Mesodermal cell (in vitro differentiated cells): ENCODE data around the gene KLHL2.

Experiments
- H3K27ac ChIP-seq: 2 replicates; pipeline ENCODE4 v1.7.0; 2013; ENCODE audit warnings: mild to moderate bottlenecking, low read depth, low read length, moderate library complexity; ENCODE audit not compliant: severe bottlenecking
- H3K36me3 ChIP-seq: 2 replicates; pipeline ENCODE4 v1.7.1; 2013; ENCODE audit warnings: mild to moderate bottlenecking, low read length, moderate library complexity; ENCODE audit not compliant: control insufficient read depth, insufficient read depth
- H3K4me1 ChIP-seq: one replicate; pipeline ENCODE4 v1.7.1; 2013; ENCODE audit warnings: mild to moderate bottlenecking, low read length; ENCODE audit not compliant: insufficient read depth, control insufficient read depth, poor library complexity, severe bottlenecking
- H3K4me3 ChIP-seq: 2 replicates; pipeline ENCODE4 v1.7.0; 2013; ENCODE audit warnings: low read length, control low read depth, mild to moderate bottlenecking; ENCODE audit not compliant: insufficient read depth, poor library complexity, severe bottlenecking; ENCODE audit errors: extremely low read depth
- H3K9me3 ChIP-seq: 2 replicates; pipeline ENCODE4 v1.7.1; 2013; ENCODE audit warnings: mild to moderate bottlenecking, low read length, moderate library complexity; ENCODE audit not compliant: control insufficient read depth
- WGBS, 2 experiments: methylation state at CpG; one replicate each; pipeline ENCODE4 v1.1.5; 2013; ENCODE audit warnings: missing lambda C conversion rate in 2 of 2; ENCODE audit not compliant: insufficient coverage in 2 of 2; 5-methylcytosine and 5-hydroxymethylcytosine counted together

KLHL2 gene

GRCh38 chr4:165288639-165289422 is 81.5 kb downstream of the KLHL2 start:
- Histone ChIP-seq H3K36me3 (peaks cover 5% of the 10 kb centered on the region), H3K4me1 (no peaks in the 10 kb centered on the region), H3K27ac (no peak overlapping the region), H3K4me3 (no peak overlapping the region), H3K9me3 (peaks cover 7% of the 10 kb centered on the region)

GRCh38 chr4:165289423-165289785 is 82.0 kb downstream of the KLHL2 start:
- Histone ChIP-seq H3K4me1 (no peaks in the 10 kb centered on the region), H3K9me3 (peaks cover 3% of the 10 kb centered on the region), H3K36me3 (peaks cover 5% of the 10 kb centered on the region), H3K4me3 (no peak overlapping the region), H3K27ac (no peak overlapping the region)

- Histone ChIP-seq H3K9me3 (no peaks in the 10 kb centered on the region), H3K27ac (no peak overlapping the region), H3K36me3 (peaks cover 12% of the 10 kb centered on the region), H3K4me3 (no peak overlapping the region), H3K4me1 (no peaks in the 10 kb centered on the region)
- 88 to 100% methylated on average over 1 to 4 of the region's 6 CpGs for WGBS, 2 experiments
Measured at GRCh38 chr4:165293061-165293460, 85.7 kb downstream of the KLHL2 start.

DNA sequence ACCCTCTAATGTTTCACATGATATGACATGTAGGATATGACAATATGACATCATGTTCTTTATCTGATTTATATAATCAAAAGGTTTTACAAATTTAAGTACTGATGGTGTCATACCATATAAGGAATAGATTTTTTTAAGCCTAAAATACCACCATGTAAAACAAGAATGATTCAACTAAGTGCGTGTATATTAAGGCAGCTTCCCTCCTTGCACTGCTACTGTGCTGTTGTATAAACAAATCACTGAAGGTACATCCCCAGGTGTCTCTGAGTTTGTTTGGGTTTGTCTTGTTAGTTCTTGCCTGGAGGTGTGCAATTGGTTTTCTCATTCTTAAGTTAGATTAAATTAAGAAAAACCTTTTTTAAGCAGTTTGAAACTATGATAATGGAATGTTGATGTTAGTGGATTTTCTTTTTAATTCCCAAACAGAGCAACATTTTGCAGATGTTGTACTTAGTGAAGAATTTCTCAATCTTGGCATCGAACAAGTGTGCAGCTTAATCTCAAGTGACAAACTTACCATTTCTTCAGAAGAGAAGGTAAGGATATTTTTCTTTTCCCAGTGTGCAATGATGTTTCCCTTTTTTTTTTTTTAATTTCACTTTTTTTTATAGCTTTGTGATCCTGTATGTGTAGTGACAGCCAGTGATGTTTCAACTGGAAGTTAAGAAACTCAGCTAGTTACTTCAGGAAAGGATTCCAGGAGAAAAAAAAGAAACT is 86.7 kb downstream of the KLHL2 start:
- Histone ChIP-seq H3K4me1 (no peaks in the 10 kb centered on the region), H3K9me3 (no peaks in the 10 kb centered on the region), H3K27ac (no peak overlapping the region), H3K4me3 (no peak overlapping the region), H3K36me3 (peaks cover 15% of the 10 kb centered on the region)
- no CpG with 5 or more reads among the region's 2 CpGs for WGBS, 2 experiments

DNA sequence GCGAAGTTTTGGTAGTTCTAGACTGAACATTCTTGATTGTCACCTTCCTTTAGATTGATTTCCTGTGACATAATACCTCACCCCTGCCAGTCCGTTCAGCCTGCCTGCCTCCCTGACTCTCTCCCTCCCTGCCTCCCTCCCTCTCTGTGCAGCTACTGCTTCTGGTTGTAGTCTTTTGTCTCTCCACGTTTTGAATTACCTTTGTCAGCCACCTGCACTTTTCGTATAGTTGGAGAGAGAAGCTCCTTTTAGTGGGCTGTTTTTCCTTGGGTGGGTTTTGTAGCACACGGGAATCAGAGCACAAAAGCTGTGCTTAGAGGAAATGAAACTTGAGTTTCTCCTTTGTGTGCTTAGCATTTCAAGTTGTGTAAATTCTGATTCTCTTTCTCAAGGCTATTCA is 87.5 kb downstream of the KLHL2 start:
- H3K9me3 ChIP-seq: no peaks in the 10 kb centered on the region
- WGBS, 2 experiments: 58 to 64% methylated on average over 3 of the region's 5 CpGs

DNA sequence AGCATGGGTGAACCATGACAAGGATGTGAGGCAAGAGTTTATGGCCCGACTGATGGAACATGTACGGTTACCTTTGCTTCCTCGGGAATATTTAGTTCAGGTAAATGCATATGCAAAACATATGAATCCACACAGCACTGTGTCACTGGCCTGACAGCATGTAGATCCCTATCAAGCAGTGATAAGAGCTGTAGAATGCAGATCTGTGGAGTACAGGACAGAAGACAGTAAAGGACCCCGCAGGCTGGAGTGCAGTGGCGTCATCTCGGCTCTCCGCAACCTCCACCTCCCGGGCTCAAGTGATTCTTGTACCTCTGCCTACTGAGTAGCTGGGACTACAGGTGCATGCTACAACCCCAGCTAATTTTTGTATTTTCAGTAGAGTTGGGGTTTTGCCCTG is 90.3 kb downstream of the KLHL2 start:
- 97 to 100% methylated on average over 3 to 8 of the region's 8 CpGs for WGBS, 2 experiments
- no peak overlapping the region for H3K4me3 ChIP-seq
- H3K4me1 ChIP-seq: no peaks in the 10 kb centered on the region
- no peaks in the 10 kb centered on the region for H3K9me3 ChIP-seq
- no peak overlapping the region for H3K27ac ChIP-seq
- H3K36me3 ChIP-seq: peaks cover 24% of the 10 kb centered on the region

More for the DNA sequence above, 87.5 kb downstream of the KLHL2 start:
- Histone ChIP-seq H3K36me3 (peaks cover 19% of the 10 kb centered on the region), H3K4me1 (no peaks in the 10 kb centered on the region), H3K4me3 (no peak overlapping the region), H3K27ac (no peak overlapping the region)

GRCh38 chr4:165299399-165300060 is 92.2 kb downstream of the KLHL2 start:
- Histone ChIP-seq H3K9me3 (no peaks in the 10 kb centered on the region), H3K27ac (no peak overlapping the region), H3K4me3 (no peak overlapping the region), H3K36me3 (peaks cover 24% of the 10 kb centered on the region), H3K4me1 (no peaks in the 10 kb centered on the region)
- WGBS, 2 experiments: 96 to 97% methylated on average over 4 of the region's 5 CpGs

DNA sequence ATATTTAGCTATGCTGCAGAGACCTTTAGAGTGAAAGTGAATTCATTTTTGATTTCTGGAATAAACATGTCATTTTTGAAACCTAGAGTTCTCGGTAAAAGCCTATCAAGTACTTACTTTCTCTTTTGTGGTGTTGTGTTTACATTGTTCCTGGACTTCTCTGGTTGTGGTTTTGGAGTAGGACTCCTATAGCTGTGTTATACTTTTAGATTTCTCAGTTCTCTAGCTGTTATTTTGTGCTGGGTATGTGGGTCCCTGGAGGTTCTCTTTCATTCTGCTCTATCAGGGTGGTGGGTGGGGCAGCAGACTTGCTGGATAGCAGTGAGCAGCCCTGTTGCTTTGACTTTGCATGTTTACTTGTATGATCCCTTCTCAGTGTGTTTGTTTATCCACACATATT is 94.5 kb downstream of the KLHL2 start:
- H3K4me3 ChIP-seq: no peak overlapping the region
- no peaks in the 10 kb centered on the region for H3K4me1 ChIP-seq
- H3K9me3 ChIP-seq: no peaks in the 10 kb centered on the region
- no peak overlapping the region for H3K27ac ChIP-seq
- WGBS, 2 experiments: no CpG with 5 or more reads among the region's 1 CpG
- H3K36me3 ChIP-seq: peaks cover 19% of the 10 kb centered on the region

DNA sequence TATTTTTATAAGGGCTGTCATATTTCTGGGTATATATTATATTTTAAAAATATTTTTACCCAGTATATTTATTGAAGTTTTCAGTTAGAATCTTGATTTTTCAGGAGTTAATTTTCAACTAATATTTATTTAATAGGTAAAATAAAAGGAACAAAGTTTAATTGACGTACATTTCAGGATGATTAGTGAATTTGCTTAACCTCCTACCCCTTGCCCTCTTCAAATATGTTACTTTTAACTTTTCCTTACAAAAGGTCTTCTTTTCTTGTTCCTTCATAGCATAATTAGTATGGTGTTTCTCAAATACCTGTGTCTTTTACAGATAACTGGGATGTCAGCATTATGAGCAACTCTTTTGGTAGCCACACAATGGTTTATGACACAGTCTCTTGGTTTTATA is 95.3 kb downstream of the KLHL2 start:
- peaks cover 16% of the 10 kb centered on the region for H3K36me3 ChIP-seq
- H3K27ac ChIP-seq: no peak overlapping the region
- no peaks in the 10 kb centered on the region for H3K4me1 ChIP-seq
- no peaks in the 10 kb centered on the region for H3K9me3 ChIP-seq
- no CpG with 5 or more reads among the region's 1 CpG for WGBS, 2 experiments
- H3K4me3 ChIP-seq: no peak overlapping the region

- H3K4me3 ChIP-seq: no peak overlapping the region
- WGBS, 2 experiments: no CpG with 5 or more reads among the region's 1 CpG
- no peaks in the 10 kb centered on the region for H3K9me3 ChIP-seq
- H3K27ac ChIP-seq: no peak overlapping the region
- H3K36me3 ChIP-seq: peaks cover 10% of the 10 kb centered on the region
- no peaks in the 10 kb centered on the region for H3K4me1 ChIP-seq
Measured at GRCh38 chr4:165308166-165308565, 100.8 kb downstream of the KLHL2 start.

GRCh38 chr4:165308606-165309005 is 101.2 kb downstream of the KLHL2 start:
- Histone ChIP-seq H3K36me3 (peaks cover 10% of the 10 kb centered on the region), H3K4me3 (no peak overlapping the region), H3K4me1 (no peaks in the 10 kb centered on the region), H3K9me3 (no peaks in the 10 kb centered on the region), H3K27ac (no peak overlapping the region)
- 81% methylated on average over 2 of the region's 2 CpGs for WGBS, 2 experiments
